GM19397 (cell line): ENCODE measurements around the gene RABGEF1.
"Not testable (repeated sequence)": the region's sequence is repeated elsewhere in the genome, so short reads cannot be mapped to it uniquely, and the experiment has no call there.

Experiments used
- ATAC-seq: cut with Tn5 transposase; IDR thresholded peaks from one replicate; pipeline ENCODE4 v1.9.1; 2021; ENCODE audit warnings: mild to moderate bottlenecking, moderate library complexity; ENCODE audit not compliant: unreplicated experiment

Gene RABGEF1

GRCh38 chr7:66740302-66740979 lies at the start of gene RABGEF1:
Gene RABGEF1 (plus strand): TSS chr7:66740733. CDS start chr7:66771900, 31,167 bp downstream.
- peak; percentile 92 for ATAC-seq

- no peak for ATAC-seq
Observed at GRCh38 chr7:66693331-66693730, 47.2 kb upstream of the RABGEF1 start.

DNA sequence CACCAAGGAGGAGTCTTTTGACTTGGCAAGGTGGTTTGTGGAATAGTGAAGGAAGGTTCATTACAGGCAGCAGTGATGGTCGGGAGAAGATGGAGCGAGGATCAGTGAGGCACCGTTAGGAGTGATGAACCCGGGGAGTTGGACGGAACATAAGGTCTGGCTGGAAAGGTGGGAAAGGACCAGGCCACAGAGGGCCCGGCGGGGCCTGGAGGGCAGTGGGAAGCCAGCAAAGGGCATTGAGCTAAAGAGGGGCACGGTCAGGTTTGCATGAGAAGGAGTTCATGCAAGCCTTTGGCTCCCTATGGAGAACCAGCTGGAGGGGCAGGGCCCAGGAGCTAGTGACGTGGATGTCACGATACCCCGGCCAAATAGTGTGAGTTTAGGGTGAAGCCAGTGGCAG lies 46.2 kb upstream of the RABGEF1 start:
- ATAC-seq: no peak

- ATAC-seq: not testable (repeated sequence)
Observed at GRCh38 chr7:66695417-66695816, 45.1 kb upstream of the RABGEF1 start.

GRCh38 chr7:66696134-66696533 lies 44.4 kb upstream of the RABGEF1 start:
- ATAC-seq: not testable (repeated sequence)

- ATAC-seq: no peak
Observed at GRCh38 chr7:66696774-66697191, 43.8 kb upstream of the RABGEF1 start.

GRCh38 chr7:66697449-66698438 lies 42.8 kb upstream of the RABGEF1 start:
- no peak for ATAC-seq

- ATAC-seq: no peak
Observed at GRCh38 chr7:66698652-66699205, 41.8 kb upstream of the RABGEF1 start.

DNA sequence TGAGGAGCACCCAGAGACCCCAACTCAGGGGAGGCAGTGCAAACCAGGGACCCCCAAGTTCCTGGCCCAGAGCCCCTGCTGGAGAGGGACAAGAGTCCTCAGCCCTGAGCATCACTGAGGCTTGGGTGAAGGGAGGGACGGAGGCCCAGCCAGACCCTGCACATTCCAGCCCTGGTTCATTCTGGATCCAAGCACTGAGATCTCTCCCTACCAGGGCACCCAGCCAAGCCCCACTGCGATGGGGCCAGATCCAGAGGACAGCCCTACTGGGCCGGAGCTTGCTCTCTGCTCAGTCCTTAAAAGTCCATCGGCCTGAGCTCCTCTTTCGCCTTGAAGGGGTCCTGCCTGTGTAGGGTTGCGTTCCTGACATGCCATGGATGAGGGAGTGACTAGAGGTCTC lies 40.5 kb upstream of the RABGEF1 start:
- ATAC-seq: no peak

- no peak for ATAC-seq
Observed at GRCh38 chr7:66700633-66701131, 39.9 kb upstream of the RABGEF1 start.

- no peak for ATAC-seq
Observed at GRCh38 chr7:66707825-66708224, 32.7 kb upstream of the RABGEF1 start.

DNA sequence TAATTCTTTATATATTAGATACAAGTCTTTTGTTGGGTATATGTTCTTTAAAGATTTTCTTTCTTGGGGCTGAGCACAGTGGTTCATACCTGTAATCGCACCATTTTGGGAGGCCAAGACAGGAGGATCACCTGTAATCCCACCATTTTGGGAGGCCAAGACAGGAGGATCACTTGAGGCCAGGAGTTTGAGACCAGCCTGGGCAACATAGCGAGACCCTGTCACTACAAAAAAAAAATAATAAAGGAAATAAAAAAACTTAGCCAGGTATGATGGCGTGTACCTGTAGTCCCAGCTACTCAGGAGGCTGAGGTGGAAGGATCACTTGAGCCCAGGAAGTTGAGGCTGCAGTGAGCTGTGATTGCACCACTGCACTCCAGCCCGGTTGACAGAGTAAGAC lies 29.8 kb upstream of the RABGEF1 start:
- not testable (repeated sequence) for ATAC-seq

DNA sequence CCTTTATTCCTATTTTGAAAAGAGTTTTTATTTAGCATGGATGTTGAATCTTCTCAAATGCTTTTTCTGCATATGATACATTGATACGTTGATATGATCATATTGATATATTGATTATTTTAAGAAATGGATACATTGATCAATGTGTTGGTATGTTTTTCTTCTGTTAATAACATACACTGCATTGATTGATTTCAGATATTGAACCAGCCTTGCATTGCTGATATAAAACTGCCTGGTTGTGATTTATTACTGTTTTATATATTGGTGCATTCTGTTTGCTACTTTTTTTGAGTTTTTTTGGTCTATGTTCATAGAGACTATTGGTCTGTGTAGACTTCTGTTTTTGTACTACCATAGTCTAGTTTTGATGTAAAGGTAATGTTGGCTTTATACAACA lies 26.8 kb upstream of the RABGEF1 start:
- no peak for ATAC-seq

DNA sequence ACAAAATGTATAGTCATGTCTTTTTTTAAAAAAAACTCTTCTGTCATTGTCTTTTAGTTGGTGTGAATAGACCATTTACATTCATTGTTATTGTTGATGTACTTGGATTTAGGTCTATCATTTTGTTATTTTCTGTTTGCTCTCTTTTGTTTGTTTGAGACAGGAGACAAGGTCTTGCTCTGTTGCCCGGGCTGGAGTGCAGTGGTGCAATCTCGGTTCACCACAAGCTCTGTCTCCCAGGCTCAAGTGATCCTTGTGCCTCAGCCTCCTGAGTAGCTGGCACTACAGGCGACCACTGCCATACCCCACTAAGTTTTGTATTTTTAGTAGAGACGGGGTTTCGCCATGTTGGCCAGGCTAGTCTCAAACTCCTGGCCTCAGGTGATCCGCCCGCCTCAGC lies 23.9 kb upstream of the RABGEF1 start:
- not testable (repeated sequence) for ATAC-seq

- no peak for ATAC-seq
Observed at GRCh38 chr7:66720561-66720960, 20.0 kb upstream of the RABGEF1 start.

GRCh38 chr7:66725843-66726242 lies 14.7 kb upstream of the RABGEF1 start:
- ATAC-seq: no peak

GRCh38 chr7:66727058-66727457 lies 13.5 kb upstream of the RABGEF1 start:
- ATAC-seq: no peak

- no peak for ATAC-seq
Observed at GRCh38 chr7:66728571-66728970, 12.0 kb upstream of the RABGEF1 start.

DNA sequence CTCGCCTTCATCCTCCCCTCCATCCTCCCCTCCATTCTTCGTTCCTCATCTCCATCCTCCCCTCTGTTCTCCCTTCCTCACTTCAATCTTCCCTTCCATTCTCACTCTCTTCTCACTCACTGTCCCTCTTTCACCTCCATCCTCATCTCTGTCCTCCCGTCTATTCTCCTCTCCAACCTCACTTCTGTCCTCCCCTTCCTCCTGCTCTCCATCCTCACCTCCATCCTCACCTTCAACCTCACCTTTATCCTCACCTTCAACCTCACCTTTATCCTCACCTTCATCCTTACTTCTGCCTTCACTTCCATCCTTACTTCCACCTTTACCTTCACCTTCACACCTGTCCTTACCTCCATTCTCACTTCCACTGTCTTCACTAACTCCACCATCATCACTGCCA lies 11.3 kb upstream of the RABGEF1 start:
- no peak for ATAC-seq

GRCh38 chr7:66731986-66732385 lies 8.5 kb upstream of the RABGEF1 start:
- ATAC-seq: no peak

DNA sequence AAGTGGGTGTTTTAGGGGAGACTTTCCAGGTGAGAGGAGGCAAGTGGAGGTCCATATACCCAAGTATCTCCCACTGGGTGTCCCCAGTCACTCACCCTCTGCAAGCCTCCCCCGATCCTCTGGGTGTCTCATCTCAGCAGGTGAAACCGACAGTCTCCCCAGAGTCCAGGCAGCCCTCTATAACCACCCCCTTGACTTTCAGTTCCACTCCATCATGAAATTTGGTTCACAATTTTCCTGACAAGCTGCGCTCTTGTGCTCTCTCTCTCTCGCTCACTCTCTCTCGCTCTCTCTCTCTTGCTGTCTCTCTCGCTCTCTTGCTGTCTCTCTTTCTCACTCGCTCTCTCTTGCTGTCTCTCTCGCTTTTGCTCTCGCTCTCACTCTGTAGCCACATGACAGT lies 8.1 kb upstream of the RABGEF1 start:
- ATAC-seq: no peak
